NCI-H446 treated with DMSO at 0.1 percent for 48 hours (cell line): Measurements from ENCODE around the gene PRKN.

Experiments
- DNase-seq: peaks from one replicate; lab custom pipeline; 2025; lab: John Stamatoyannopoulos, UW

PRKN gene

DNA sequence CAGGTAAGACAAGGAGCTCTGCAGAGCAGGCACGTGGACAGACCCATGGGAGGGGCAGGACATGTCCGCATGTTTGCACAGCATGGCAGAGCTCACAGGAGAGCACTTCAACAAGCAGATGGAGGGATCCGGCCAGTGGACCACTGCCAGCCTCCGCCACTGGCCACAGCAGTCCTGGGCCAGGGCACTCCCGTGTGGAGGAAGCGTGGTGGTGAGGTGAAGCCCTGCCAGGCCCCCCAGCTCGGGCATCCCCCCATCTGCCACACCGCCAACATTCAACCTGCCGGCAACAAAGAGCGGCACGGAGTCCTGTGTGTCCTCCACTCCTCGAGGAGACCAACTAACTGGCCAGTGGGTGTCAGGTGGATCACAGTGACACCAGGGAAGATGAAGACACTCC lies 1349.5 kb downstream of the PRKN start:
- no peak for DNase-seq

DNA sequence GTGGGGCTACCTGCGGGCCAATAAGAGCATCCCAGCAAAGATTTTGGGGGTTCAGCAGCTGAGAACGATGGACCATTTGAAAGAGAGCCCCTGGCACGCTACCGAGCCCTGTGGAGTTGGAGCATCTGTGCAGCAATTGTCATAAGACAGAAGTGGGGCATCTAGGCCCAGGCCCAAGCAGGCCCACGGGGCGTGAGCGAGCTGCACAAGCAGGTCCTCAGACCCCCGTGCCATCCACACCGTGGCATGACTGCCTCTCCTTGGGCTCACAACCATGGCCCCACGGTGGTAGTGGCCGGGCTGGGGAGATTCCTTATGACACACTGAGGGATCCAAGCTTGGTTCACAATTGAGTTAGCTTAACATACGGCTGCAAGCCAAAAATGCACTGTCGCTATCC lies 1350.5 kb downstream of the PRKN start:
- no peak for DNase-seq

- no peak for DNase-seq
These were observed 1351.2 kb downstream of the PRKN start for GRCh38 chr6:161376367-161376766.

DNA sequence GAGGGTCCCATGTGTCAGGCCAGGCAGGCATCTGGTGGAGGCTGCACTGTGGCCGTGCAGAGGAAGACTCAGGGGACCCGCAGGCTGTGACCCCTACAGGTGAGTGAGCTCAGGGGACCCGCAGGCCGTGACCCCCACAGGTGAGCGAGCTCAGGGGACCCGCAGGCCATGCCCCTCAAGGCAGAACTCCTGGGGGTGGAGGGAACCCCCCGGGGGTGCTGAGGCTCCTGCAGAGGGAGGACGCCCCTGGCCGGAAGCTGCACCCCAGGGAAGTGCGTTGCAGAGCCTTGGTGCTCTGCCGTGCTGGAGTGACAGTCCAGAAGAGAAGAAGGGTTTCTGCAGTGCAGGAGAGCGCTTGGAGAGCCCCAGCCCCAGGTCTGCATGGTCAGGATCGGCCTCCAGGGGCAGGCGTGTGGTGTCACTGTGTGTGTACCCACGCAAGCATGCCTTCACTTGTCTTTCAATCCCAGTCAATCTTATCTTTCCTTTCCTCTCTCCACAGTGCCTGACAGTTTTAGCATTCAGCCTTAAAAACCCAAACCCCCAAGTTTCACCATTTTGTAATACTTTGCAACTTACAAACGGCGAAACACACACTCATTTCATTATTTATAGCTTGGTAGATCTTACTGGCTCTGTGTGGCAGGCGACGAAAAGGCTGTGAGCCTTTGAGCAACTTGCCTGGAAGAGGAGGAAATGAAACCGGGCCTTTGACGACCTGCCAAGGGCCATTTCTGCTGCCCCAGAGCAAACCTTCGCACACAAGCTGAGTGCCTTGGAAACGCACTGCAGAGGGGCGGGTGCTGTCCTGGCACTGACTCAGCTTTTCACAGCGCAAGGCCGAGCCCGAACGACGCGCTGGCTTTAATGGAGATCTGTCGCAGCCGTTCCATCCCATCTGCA lies 1352.3 kb downstream of the PRKN start:
- DNase-seq = no peak

DNA sequence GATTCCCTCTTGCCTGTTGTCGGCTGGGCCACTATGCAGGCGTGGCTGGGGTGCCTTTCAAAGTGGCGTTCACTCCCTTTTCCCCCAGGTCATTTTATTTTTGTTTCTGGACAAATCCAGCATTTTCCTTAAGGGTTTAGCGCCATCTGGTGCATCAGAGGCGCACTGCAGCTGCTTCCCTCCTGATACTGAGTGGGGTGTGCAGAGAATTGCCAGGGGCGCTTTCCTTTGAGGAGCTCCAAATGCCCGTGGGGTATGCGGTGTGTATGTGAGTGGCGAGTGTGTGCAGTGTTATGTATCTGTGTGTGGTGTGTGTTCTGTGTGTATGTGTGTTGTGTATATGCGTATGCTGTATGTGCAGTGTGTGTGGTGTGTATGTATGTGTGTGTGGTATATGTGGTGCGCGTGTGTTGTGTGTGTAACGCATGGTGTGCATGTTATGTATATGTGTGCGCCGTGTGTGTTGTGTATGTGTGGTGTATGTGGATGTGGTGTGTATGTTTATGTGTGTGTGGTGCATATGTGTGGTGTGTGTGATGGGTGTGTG lies 1353.6 kb downstream of the PRKN start:
- DNase-seq = no peak

DNA sequence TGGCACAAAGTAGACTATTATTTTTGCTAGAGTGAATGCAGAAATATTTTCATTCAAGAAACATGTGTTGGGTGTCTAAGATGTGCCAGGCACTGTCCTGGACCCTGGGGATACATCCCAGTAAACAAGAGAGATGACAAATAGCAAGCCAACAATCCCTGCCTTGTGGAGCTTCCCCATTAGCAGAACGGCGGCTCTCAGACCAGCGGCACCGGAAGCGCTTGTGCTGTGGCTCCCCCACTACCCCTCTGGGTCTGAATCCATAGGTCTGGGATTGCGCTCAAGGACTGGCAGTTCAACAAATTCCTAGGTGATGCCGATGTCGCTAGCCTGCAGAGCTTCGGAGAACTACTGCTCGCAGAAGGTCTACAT lies 1355.2 kb downstream of the PRKN start:
- DNase-seq = no peak

DNA sequence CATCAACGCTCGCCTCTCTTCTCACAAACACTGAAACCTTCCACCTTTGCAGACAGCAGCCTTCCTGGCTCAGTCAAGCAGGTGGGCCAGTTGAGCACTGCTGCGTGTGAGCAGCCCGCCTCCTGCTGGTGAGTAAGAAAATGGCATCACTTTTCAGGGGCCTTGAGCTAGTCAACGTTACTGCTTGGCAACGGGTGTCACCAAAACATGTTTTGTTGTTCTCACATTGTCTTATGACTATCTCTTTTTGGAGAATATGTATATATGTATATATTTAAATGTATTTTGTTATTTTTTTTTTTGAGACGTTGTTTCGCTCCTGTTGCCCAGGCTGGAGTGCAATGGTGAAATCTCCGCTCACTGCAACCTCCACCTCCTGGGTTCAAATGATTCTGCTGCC lies 1356.7 kb downstream of the PRKN start:
- no peak for DNase-seq

- no peak for DNase-seq
These were observed 1358.2 kb downstream of the PRKN start for GRCh38 chr6:161369339-161369738.

DNA sequence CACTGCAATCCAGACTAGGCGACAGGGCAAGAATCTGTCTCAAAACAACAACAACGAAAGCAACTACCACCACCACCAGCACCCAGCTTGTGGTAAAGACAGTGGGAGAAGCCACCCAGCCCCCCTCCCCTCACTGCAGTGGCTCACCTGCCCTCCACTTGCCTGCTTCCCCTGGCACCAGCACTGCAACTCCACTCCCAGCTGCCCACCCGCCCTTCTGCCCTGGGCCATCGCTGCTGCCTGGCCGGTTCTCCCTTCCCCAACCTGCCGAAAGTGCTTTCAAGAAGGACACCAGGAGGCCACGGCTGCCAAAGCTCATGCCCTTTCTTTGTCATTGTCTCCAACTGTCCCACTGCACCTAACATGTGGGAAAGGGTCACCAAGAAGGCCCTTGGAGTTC lies 1359.1 kb downstream of the PRKN start:
- DNase-seq = no peak

- DNase-seq = no peak
These were observed 1360.1 kb downstream of the PRKN start for GRCh38 chr6:161367472-161367871.

DNA sequence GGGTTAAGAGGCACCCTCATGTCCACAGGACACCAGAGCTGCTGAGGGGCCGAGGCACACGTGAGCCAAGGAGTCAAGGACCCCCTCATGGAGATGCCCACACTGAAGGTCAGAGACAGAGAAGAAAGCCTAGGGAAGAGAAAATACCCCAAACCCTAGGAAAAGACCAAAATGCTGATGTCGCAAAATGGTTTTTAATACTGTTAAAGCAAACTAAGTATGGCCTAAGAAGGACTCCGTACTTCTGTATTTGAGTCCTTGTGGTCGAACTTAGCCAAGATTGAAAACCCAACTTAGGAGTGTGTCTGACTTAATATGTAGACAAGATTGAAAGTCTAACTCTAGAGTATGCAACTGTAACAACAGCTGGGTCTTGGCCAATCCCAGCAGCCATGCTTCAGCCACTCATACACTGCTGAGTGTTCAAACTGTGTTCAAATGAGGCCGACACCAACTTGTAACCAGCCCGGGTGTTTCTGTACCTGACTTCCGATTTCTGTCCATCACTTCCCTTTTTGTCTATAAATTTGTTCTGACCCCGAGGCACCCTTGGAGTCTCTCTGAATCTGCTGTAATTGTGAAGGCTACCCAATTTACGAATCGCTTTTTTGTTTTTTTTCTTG lies 1361.2 kb downstream of the PRKN start:
- no peak for DNase-seq

DNA sequence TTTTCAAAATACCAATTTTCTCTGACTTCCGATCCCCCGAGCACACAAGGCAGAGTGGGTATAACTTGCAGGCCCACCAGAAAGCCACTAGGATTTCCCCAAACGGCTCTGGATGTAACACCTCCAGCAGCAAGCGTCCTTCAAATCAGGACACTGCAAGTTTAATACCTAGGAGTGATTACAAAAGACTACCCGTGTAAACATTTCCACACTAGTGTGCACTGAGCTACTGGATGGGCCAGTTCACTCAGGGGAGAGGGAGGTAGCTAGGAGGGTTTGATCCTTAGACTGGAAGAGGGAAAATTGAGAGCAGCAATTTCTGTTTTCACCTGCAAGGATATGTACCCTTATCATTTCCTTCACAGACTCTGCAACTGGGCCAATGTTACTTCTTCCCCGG lies 1361.9 kb downstream of the PRKN start:
- no peak for DNase-seq

DNA sequence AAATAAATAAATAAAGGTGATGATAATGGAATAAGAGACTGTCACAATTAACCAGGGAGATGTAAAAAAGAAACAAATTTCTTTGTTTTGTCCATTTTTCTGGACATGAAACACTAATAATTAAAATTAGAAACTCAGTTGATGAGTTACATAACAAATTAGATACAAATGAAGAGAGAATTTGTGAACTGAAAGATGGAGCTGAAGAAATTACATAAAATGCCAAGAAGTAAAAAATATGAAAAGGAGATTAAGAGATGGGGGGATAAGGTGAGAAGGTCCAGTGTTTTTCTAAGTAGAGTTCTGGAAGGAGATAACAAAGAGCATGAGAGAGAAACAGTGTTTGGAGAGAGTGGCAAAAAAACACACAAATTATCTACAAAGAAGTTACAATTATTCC lies 1364.3 kb downstream of the PRKN start:
- DNase-seq = no peak

- DNase-seq = no peak
These were observed 1365.3 kb downstream of the PRKN start for GRCh38 chr6:161362266-161362665.

DNA sequence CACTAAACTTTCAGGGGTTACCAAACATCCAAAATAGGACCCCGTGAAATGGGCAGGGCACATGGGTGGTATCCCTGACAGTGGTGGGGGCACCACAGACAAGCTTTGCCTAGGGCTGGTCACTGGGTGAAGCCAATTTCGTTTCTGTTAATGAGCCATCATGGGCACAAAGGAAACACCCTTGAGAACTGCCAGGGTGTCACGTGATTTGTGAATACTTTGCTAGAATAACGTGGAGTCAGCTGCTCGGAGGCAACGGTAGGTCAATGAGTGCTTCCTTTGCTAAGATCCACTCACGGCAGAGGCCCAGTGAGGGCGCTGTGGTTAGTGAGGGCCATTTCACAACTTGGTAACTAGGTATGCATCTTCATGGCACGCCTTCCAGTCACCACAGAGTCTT lies 1366.0 kb downstream of the PRKN start:
- no peak for DNase-seq

- DNase-seq = no peak
These were observed 1367.0 kb downstream of the PRKN start for GRCh38 chr6:161360520-161360919.

- DNase-seq = no peak
These were observed 1368.0 kb downstream of the PRKN start for GRCh38 chr6:161359618-161359945.

GRCh38 chr6:161356167-161356854 lies 1371.3 kb downstream of the PRKN start:
- DNase-seq = no peak

DNA sequence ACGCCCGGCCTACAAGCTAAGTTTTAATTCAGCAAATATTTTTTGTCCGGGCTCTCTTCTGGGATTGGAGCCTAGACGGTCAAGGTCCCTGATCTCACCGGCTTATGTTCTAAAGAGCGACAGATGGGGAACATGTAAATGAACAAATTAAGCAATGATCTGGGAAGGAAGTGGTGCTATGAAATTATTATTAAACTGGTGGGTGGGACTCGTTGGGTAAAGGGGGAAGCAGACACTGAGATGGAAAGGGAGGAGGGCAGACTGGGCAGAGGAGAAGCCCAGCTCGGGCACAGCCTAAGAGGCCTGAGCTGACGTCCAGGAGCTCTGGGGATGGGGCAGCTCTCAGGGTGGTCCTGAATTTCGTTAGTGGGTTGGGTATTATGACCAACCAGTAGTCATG lies 1371.9 kb downstream of the PRKN start:
- peak; percentile 12 for DNase-seq

DNA sequence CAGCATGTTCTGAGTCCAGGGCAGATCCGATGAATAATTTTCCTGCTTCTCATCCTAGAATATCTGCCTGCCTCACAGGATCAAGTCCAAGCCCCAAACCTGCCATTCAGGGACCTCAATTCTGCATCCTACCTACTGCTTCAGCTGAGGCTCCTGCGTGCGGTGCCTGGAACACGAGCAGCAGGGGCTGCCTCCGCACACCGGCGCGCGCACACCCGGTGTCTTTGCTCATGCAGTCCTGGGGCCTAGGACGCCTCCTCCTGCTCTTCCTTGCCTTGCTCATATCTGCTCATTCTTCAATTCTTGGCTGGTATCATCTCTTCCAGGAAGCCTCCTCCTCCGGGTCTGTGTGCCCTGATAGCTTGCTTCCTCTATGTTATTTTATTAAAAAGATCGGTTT lies 1372.6 kb downstream of the PRKN start:
- no peak for DNase-seq

- no peak for DNase-seq
These were observed 1373.2 kb downstream of the PRKN start for GRCh38 chr6:161354276-161354840.

DNA sequence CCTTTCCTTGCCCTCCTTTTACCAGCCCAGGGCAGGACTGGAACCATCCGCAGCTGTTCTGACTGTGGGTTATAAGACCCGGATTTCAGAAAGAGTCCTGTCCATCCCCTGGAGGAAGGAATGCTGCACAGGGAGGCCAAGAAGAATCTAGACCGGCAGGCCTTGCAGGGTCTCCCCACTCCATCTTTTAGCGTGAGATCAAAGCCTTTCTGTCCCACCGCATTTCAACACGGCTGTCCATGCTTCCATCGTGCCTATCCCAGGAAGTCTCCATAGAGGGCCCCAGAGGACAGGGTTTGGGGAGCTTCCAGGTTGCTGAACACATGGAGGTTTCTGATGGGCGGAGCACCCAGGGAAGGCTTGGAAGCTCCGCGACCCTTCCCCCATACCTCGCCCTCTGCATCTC lies 1374.4 kb downstream of the PRKN start:
- no peak for DNase-seq

DNA sequence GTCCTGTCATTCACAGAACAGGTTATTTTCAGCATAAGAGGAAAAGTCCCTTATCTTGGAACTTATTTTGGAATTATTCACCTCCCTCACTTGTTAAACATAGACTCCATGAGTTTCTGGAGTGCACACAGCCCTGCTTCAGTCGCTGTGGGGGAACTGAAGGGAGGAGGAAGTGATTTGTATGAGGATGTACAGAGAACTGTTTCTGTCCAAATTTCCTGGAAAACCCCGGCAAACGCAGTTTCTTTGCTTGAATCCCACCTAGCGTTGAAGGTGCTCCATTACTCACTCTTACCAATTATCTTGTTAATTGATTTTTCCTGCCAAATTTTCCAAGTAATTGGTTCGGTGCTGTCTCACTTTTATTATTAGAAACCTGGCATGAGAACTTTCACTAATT lies 1375.7 kb downstream of the PRKN start:
- no peak for DNase-seq
